H1 (cell line): ENCODE results near the gene GSTO2. TPM values are rescaled to one million over a fixed set of nuclear protein-coding genes. Genes with fewer than 3 reads are reported as not detected.

Experiments
- CTCF ChIA-PET: fragments of 300-600 bp; sonication (Branson Sonifier 250); formaldehyde crosslinking; loops from one replicate; lab custom pipeline; 2021; ENCODE audit not compliant: partially characterized antibody; lab: Charles Lee
- POLR2A ChIA-PET: fragments of 300-600 bp; sonication (Branson Sonifier 250); formaldehyde crosslinking; loops from one replicate; lab custom pipeline; 2021; ENCODE audit warnings: inconsistent platforms; ENCODE audit not compliant: partially characterized antibody; lab: Charles Lee
- DNase-seq, 2 experiments: peaks; one replicate each; pipeline versions ENCODE4 v3.0.0 to v3.0.0-alpha.2; 2010 to 2022; ENCODE audit warnings: low spot score in 2 of 2, low read depth in 1 of 2, mixed read lengths in 1 of 2
- FAIRE-seq: peaks from 2 replicates; lab custom pipeline; 2011; peaks lifted over from hg19 to GRCh38; lab: Jason Lieb, UNC
- H2AFZ ChIP-seq: 2 replicates; pipeline ENCODE4 v1.8.1; 2012; ENCODE audit warnings: low read length, inconsistent platforms
- H2AK5ac ChIP-seq: 2 replicates; pipeline ENCODE4 v1.6.1; 2013; ENCODE audit warnings: low read depth, low read length
- H2BK120ac ChIP-seq: replicated peaks from 2 replicates; pipeline ENCODE3; 2013; ENCODE audit warnings: low read depth, low read length, inconsistent platforms
- H2BK12ac ChIP-seq: 2 replicates; pipeline ENCODE4 v1.6.1; 2013; ENCODE audit warnings: low read depth, low read length
- H2BK15ac ChIP-seq: 2 replicates; pipeline ENCODE4 v1.6.1; 2013; ENCODE audit warnings: low read length
- H2BK20ac ChIP-seq: 2 replicates; pipeline ENCODE4 v1.6.1; 2013; ENCODE audit warnings: low read length
- H2BK5ac ChIP-seq: 2 replicates; pipeline ENCODE4 v1.6.1; 2013; ENCODE audit warnings: low read depth, low read length
- H3K14ac ChIP-seq: 2 replicates; pipeline ENCODE4 v1.6.1; 2013; ENCODE audit warnings: inconsistent platforms; ENCODE audit not compliant: insufficient read length
- H3K18ac ChIP-seq: 2 replicates; pipeline ENCODE4 v1.6.1; 2013; ENCODE audit warnings: low read length; ENCODE audit errors: extremely low read depth
- H3K23ac ChIP-seq: 2 replicates; pipeline ENCODE4 v1.6.1; 2013; ENCODE audit warnings: inconsistent platforms; ENCODE audit not compliant: insufficient read length
- H3K23me2 ChIP-seq: 2 replicates; pipeline ENCODE4 v1.6.1; 2013; ENCODE audit warnings: low read depth, low read length
- H3K27ac ChIP-seq: 2 replicates; pipeline ENCODE4 v1.6.1; 2011; ENCODE audit warnings: low read depth, low read length, inconsistent platforms
- H3K27me3 ChIP-seq, 4 experiments: replicated peaks in 1 of 4; 1 replicate in 1 of 4; 2 replicates in 3 of 4; pipeline versions ENCODE4 v1.6.1 to v1.8.1; 2011 to 2013; ENCODE audit warnings: low read length in 3 of 4, mild to moderate bottlenecking in 3 of 4, inconsistent platforms in 2 of 4, mixed read lengths in 2 of 4, moderate library complexity in 1 of 4; ENCODE audit not compliant: control insufficient read depth in 3 of 4, insufficient read depth in 3 of 4; ENCODE audit errors: extremely low read depth in 1 of 4
- H3K36me3 ChIP-seq, 4 experiments: 2 replicates each; pipeline versions ENCODE4 v1.6.1 to v1.8.1; 2011 to 2013; ENCODE audit warnings: mild to moderate bottlenecking in 4 of 4, low read length in 3 of 4, moderate library complexity in 2 of 4, control low read depth in 1 of 4, inconsistent platforms in 1 of 4; ENCODE audit not compliant: insufficient read depth in 4 of 4, control insufficient read depth in 2 of 4
- H3K4ac ChIP-seq: replicated peaks from 2 replicates; pipeline ENCODE3; 2013; ENCODE audit warnings: low read length, low read depth, mixed read lengths, inconsistent platforms; ENCODE audit not compliant: insufficient read length
- H3K4me1 ChIP-seq, 4 experiments: replicated peaks in 1 of 4; 1 replicate in 1 of 4; 2 replicates in 3 of 4; pipeline versions ENCODE4 v1.6.1 to v1.8.1; 2011 to 2013; ENCODE audit warnings: low read length in 3 of 4, inconsistent platforms in 2 of 4, mixed read lengths in 1 of 4; ENCODE audit not compliant: insufficient read depth in 4 of 4, control insufficient read depth in 3 of 4
- H3K4me2 ChIP-seq, 2 experiments: 2 replicates each; pipeline versions ENCODE4 v1.6.1 to v1.8.1; 2011 to 2013; ENCODE audit warnings: low read depth in 2 of 2, low read length in 2 of 2, control low read depth in 1 of 2, inconsistent platforms in 1 of 2, mild to moderate bottlenecking in 1 of 2; ENCODE audit not compliant: insufficient read depth in 1 of 2
- H3K4me3 ChIP-seq, 4 experiments: fragments of 200-600, 300-600 bp in 1 of 4; sonication (generic), shearing (Covaris generic), sonication (Bioruptor Twin) in 1 of 4; 2 replicates each; pipeline versions ENCODE4 v1.5.1 to v1.8.1; 2011 to 2016; ENCODE audit warnings: low read length in 4 of 4, low read depth in 3 of 4, control low read depth in 2 of 4, inconsistent platforms in 2 of 4, mild to moderate bottlenecking in 2 of 4, mixed read lengths in 1 of 4, moderate library complexity in 1 of 4; ENCODE audit not compliant: insufficient read depth in 2 of 4; ENCODE audit errors: extremely low read depth in 1 of 4
- H3K56ac ChIP-seq: replicated peaks from 2 replicates; pipeline ENCODE3; 2013; ENCODE audit warnings: low read depth, mild to moderate bottlenecking, mixed read lengths, low read length, inconsistent platforms; ENCODE audit not compliant: insufficient read length
- H3K79me1 ChIP-seq: 2 replicates; pipeline ENCODE4 v1.6.1; 2013; ENCODE audit warnings: low read depth, low read length, control low read depth
- H3K79me2 ChIP-seq, 2 experiments: 2 replicates each; pipeline versions ENCODE4 v1.6.1 to v1.8.1; 2012 to 2013; ENCODE audit warnings: low read length in 2 of 2, mild to moderate bottlenecking in 2 of 2, inconsistent platforms in 1 of 2; ENCODE audit not compliant: insufficient read depth in 2 of 2, control insufficient read depth in 1 of 2
- H3K9ac ChIP-seq, 4 experiments: replicated peaks in 1 of 4; 1 replicate in 1 of 4; 2 replicates in 3 of 4; pipeline versions ENCODE4 v1.6.1 to v1.8.1; 2011 to 2013; ENCODE audit warnings: low read depth in 3 of 4, low read length in 3 of 4, control low read depth in 2 of 4, mild to moderate bottlenecking in 2 of 4, moderate library complexity in 2 of 4, inconsistent platforms in 1 of 4; ENCODE audit errors: extremely low read depth in 1 of 4
- H3K9me3 ChIP-seq, 2 experiments: 2 replicates each; pipeline versions ENCODE4 v1.6.1 to v1.8.1; 2012 to 2013; ENCODE audit warnings: mild to moderate bottlenecking in 2 of 2, moderate library complexity in 2 of 2, control low read depth in 1 of 2, inconsistent platforms in 1 of 2, low read depth in 1 of 2, low read length in 1 of 2, mixed read lengths in 1 of 2; ENCODE audit not compliant: insufficient read depth in 2 of 2
- H4K20me1 ChIP-seq, 2 experiments: replicated peaks in 1 of 2; 2 replicates each; pipeline versions ENCODE3 to v1.8.1; 2011 to 2013; ENCODE audit warnings: inconsistent platforms in 2 of 2, low read length in 2 of 2, mild to moderate bottlenecking in 1 of 2; ENCODE audit not compliant: insufficient read depth in 2 of 2, control insufficient read depth in 1 of 2
- H4K5ac ChIP-seq: 2 replicates; pipeline ENCODE4 v1.6.1; 2013; ENCODE audit warnings: low read length, low read depth, mixed read lengths, inconsistent platforms; ENCODE audit not compliant: insufficient read length
- H4K8ac ChIP-seq: 2 replicates; pipeline ENCODE4 v1.8.0; 2013; ENCODE audit warnings: mild to moderate bottlenecking, moderate library complexity, low read length, inconsistent platforms; ENCODE audit not compliant: insufficient read depth; ENCODE audit errors: extremely low read depth
- H4K91ac ChIP-seq: replicated peaks from 2 replicates; pipeline ENCODE3; 2013; ENCODE audit warnings: low read length, mixed read lengths, inconsistent platforms; ENCODE audit not compliant: insufficient read length
- POLR2AphosphoS5 ChIP-seq: IDR thresholded peaks from 2 replicates; pipeline ENCODE4 v1.6.1; 2011; ENCODE audit warnings: low read depth, low read length
- WGBS, 2 experiments: shearing (Covaris generic) in 1 of 2; methylation state at CpG; one replicate each; pipeline versions ENCODE4 v1.1.6 to v1.1.7; 2013 to 2015; ENCODE audit warnings: low lambda C conversion rate in 2 of 2, mixed read lengths in 2 of 2, inconsistent platforms in 1 of 2, low coverage in 1 of 2, missing lambda C conversion rate in 1 of 2; ENCODE audit not compliant: insufficient replicate concordance in 2 of 2, insufficient coverage in 1 of 2, insufficient read length in 1 of 2; ENCODE audit errors: extremely low coverage in 1 of 2, missing lambda C conversion rate in 1 of 2; 5-methylcytosine and 5-hydroxymethylcytosine counted together
- polyA plus RNA-seq, 7 experiments: library from polyadenylated mRNA; depleted of rRNA in 3 of 7; stranded (reverse) in 5 of 7; unstranded in 2 of 7; fragments of >200 nt in 5 of 7; fragments of 200-250 nt in 2 of 7; gene quantifications; 1 replicate in 5 of 7; 2 replicates in 1 of 7; 4 replicates in 1 of 7; pipeline versions ENCODE4 v1.2.1 to v1.2.3, GENCODE V29; 2011 to 2013; ENCODE audit warnings: missing spikeins in 2 of 7, mixed read lengths in 2 of 7
- total RNA-seq: library from RNA; stranded (reverse); fragmentation: NEBNext Ultra II Directional; extraction: Animal tissue kit (Norgen Biotek cat#: 25700); gene quantifications from 2 replicates; pipeline ENCODE4 v1.2.1, GENCODE V29; 2021

GSTO2 gene
- total and polyA plus RNA-seq, 2 of the 8 experiments (the other 6 are each of a cell fraction or from before 2014, with no cell fraction given) = 13.1 to 41.7 TPM

DNA sequence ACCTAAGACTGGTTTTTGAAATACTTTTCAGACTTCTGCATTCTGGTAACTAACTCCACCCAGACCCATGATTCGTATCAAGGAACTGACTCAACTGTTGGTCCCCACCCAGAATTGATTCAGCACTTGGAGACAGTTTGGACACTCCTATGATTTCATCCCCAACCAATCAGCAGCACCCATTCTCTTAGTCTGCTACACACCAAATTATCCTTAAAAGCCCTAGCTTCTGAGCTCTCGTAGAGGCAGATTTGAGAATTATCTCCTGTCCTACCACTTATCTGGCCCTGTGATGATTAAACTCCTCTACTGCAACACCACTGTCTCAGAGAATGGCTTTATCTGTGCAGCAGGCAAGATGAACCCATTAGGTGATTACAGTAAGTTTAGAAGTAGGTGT, 22.0 kb upstream of the GSTO2 start:
- no peak overlapping the region for H2AFZ ChIP-seq
- H3K79me2 ChIP-seq = no peaks in the 10 kb centered on the region
- H3K9ac ChIP-seq = no peak overlapping the region
- WGBS, 2 experiments = 79% methylated on average over 2 of the region's 2 CpGs; no CpG with 5 or more reads in 1 of the 2 experiments
- H3K4me1 ChIP-seq = peaks cover 0 to 3% (median 1%) of the 10 kb centered on the region in 4 experiments; a peak in 1 of 7 replicates
- H3K27ac ChIP-seq = no peak overlapping the region
- no peak overlapping the region for H4K8ac ChIP-seq
- no peak overlapping the region for H2BK20ac ChIP-seq
- no peak overlapping the region for H3K4me3 ChIP-seq
- H3K23me2 ChIP-seq = no peaks in the 10 kb centered on the region
- no peaks in the 10 kb centered on the region for H3K79me1 ChIP-seq
- ChIA-PET POLR2A (no interaction called here), CTCF (no interaction called here)
- no peak overlapping the region for H4K5ac ChIP-seq
- H3K9me3 ChIP-seq = 0 out of 4 replicates have a peak, but pooled peaks cover 0 to 5% of the 10 kb centered on the region in 2 experiments
- no peaks in the 10 kb centered on the region for H4K20me1 ChIP-seq
- no peak overlapping the region for H2BK12ac ChIP-seq
- H3K4ac ChIP-seq = no peak overlapping the region
- H2BK5ac ChIP-seq = no peak overlapping the region
- H2BK15ac ChIP-seq = no peak overlapping the region
- no peak for TF ChIP-seq POLR2AphosphoS5
- H3K18ac ChIP-seq = no peak overlapping the region
- no peak for FAIRE-seq
- DNase-seq = no peak
- H2AK5ac ChIP-seq = no peak overlapping the region
- no peaks in the 10 kb centered on the region for H3K36me3 ChIP-seq
- H3K56ac ChIP-seq = no peak overlapping the region
- H3K27me3 ChIP-seq = no peaks in the 10 kb centered on the region; a peak in 2 of 7 replicates
- no peak overlapping the region for H3K23ac ChIP-seq
- H4K91ac ChIP-seq = no peak overlapping the region
- no peak overlapping the region for H2BK120ac ChIP-seq
- no peak overlapping the region for H3K14ac ChIP-seq
- no peak overlapping the region for H3K4me2 ChIP-seq
